Lower lobe of right lung (tissue), 2 donors: ENCODE data around the gene OLFM1. TPM values are rescaled to one million over a fixed set of nuclear protein-coding genes. Genes with fewer than 3 reads are reported as not detected.

ENCODE experiments used
- ATAC-seq, 2 donors: fragments of 200-7000 bp; cut with Tn5 transposase; one replicate each; pipeline ENCODE4 v1.9.1; 2020 to 2022; ENCODE audit warnings: mild to moderate bottlenecking in 2 of 2, moderate library complexity in 2 of 2
- DNase-seq: peaks from one replicate; pipeline ENCODE4 v3.0.0-alpha.2; 2020
- H3K27ac ChIP-seq: fragments of 200-600 bp; one replicate; pipeline ENCODE4 v1.8.0; 2022
- H3K27me3 ChIP-seq: fragments of 200-600 bp; one replicate; pipeline ENCODE4 v1.8.0; 2022; ENCODE audit warnings: low read depth
- H3K36me3 ChIP-seq: fragments of 200-600 bp; one replicate; pipeline ENCODE4 v1.8.0; 2022; ENCODE audit warnings: mild to moderate bottlenecking
- H3K4me1 ChIP-seq: fragments of 200-600 bp; one replicate; pipeline ENCODE4 v1.8.0; 2022
- H3K4me3 ChIP-seq: fragments of 200-600 bp; one replicate; pipeline ENCODE4 v1.8.0; 2022; ENCODE audit warnings: mild to moderate bottlenecking
- H3K9me3 ChIP-seq: fragments of 200-600 bp; one replicate; pipeline ENCODE4 v1.8.0; 2022
- CTCF ChIP-seq: fragments of 200-600 bp; IDR thresholded peaks from one replicate; pipeline ENCODE4 v1.8.0; 2022; ENCODE audit warnings: antibody characterized with exemption, mild to moderate bottlenecking
- intact Hi-C: fragments of 100-400 bp; cut with DNase I; formaldehyde crosslinking; loops from one replicate; pipeline ENCODE4 v1.11.0; 2022
- long read RNA-seq: library from polyadenylated mRNA; unstranded; transcript quantifications from one replicate; pipeline ENCODE4 v2.0.0, GENCODE V29; 2021
- total RNA-seq: library from RNA; stranded (reverse); fragmentation: NEBNext Ultra II Directional; extraction: Animal tissue kit (Norgen Biotek cat#: 25700); gene quantifications from one replicate; pipeline ENCODE4 v1.2.1, GENCODE V29; 2021
- donor health status: DM: no; HTN: yes; CAD: no; lungs with severe emphysema.

OLFM1 gene
- total RNA-seq = 24.1 TPM
- long read RNA-seq, transcript OLFM1-204 (6 exons, 2,444 nt) = minor isoform, 5 of 32 reads
- long read RNA-seq, transcript OLFM1-201 (6 exons, 2,591 nt) = major isoform, 10 of 32 reads
- long read RNA-seq, transcript OLFM1-202 (4 exons, 1,014 nt) = major isoform, 10 of 32 reads
- long read RNA-seq, partial matches to known transcripts = 1 of 32 reads
- long read RNA-seq, other reads (novel, unspliced or antisense) = 2 of 32 reads

GRCh38 chr9:135087489-135087792 lies at the start of gene OLFM1:
TSS of gene OLFM1 (plus strand) at chr9:135087668. CDS start at chr9:135087990, 322 bp downstream.
- intact Hi-C loops = no loop called here
- peaks cover 45% of the 10 kb centered on the region for H3K27me3 ChIP-seq
- peak; percentile 56 for TF ChIP-seq CTCF
- H3K27ac ChIP-seq = peak within 1 kb of the TSS; percentile 56
- DNase-seq = peak; percentile 78
- peak; percentile 70 to 76 for ATAC-seq
- H3K36me3 ChIP-seq = no peaks in the 10 kb centered on the region
- H3K9me3 ChIP-seq = no peaks in the 10 kb centered on the region
- H3K4me3 ChIP-seq = peak within 1 kb of the TSS; percentile 52
- peaks cover 29% of the 10 kb centered on the region for H3K4me1 ChIP-seq

GRCh38 chr9:135038331-135038730 lies 49.1 kb upstream of the OLFM1 start:
- no peak for ATAC-seq

GRCh38 chr9:135038826-135039225 lies 48.6 kb upstream of the OLFM1 start:
- intact Hi-C loops = no loop called here
- Histone ChIP-seq H3K27ac (no peak overlapping the region), H3K9me3 (no peaks in the 10 kb centered on the region), H3K27me3 (peaks cover 20% of the 10 kb centered on the region), H3K4me3 (no peak overlapping the region), H3K36me3 (no peaks in the 10 kb centered on the region), H3K4me1 (no peaks in the 10 kb centered on the region)
- DNase-seq (no peak), ATAC-seq (no peak)
- TF ChIP-seq CTCF = no peak

More at GRCh38 chr9:135038331-135038730, 49.1 kb upstream of the OLFM1 start:
- DNase-seq = no peak
- Histone ChIP-seq H3K4me1 (no peaks in the 10 kb centered on the region), H3K36me3 (no peaks in the 10 kb centered on the region), H3K9me3 (no peaks in the 10 kb centered on the region), H3K27ac (no peak overlapping the region), H3K4me3 (no peak overlapping the region), H3K27me3 (peaks cover 23% of the 10 kb centered on the region)
- no peak for TF ChIP-seq CTCF
- intact Hi-C loops = no loop called here

- Histone ChIP-seq H3K4me3 (no peak overlapping the region), H3K9me3 (no peaks in the 10 kb centered on the region), H3K27ac (no peak overlapping the region), H3K36me3 (no peaks in the 10 kb centered on the region), H3K4me1 (no peaks in the 10 kb centered on the region), H3K27me3 (peaks cover 20% of the 10 kb centered on the region)
- TF ChIP-seq CTCF = no peak
- no peak for DNase-seq
- ATAC-seq = no peak
- intact Hi-C loops = no loop called here
These were observed 48.1 kb upstream of the OLFM1 start for GRCh38 chr9:135039266-135039870.

GRCh38 chr9:135039916-135040645 lies 47.4 kb upstream of the OLFM1 start:
- intact Hi-C loops = no loop called here
- TF ChIP-seq CTCF = no peak
- no peaks in the 10 kb centered on the region for H3K9me3 ChIP-seq
- H3K27ac ChIP-seq = no peak overlapping the region
- no peaks in the 10 kb centered on the region for H3K4me1 ChIP-seq
- H3K36me3 ChIP-seq = no peaks in the 10 kb centered on the region
- no peak overlapping the region for H3K4me3 ChIP-seq
- ATAC-seq (no peak), DNase-seq (no peak)
- H3K27me3 ChIP-seq = peaks cover 20% of the 10 kb centered on the region
